ENCODE data around the gene GJC3. TPM values are rescaled to one million over a fixed set of nuclear protein-coding genes. Genes with fewer than 3 reads are reported as not detected.

Gene GJC3
- total RNA-seq, 1 donor from 2014 or later, result 0.28 TPM

DNA sequence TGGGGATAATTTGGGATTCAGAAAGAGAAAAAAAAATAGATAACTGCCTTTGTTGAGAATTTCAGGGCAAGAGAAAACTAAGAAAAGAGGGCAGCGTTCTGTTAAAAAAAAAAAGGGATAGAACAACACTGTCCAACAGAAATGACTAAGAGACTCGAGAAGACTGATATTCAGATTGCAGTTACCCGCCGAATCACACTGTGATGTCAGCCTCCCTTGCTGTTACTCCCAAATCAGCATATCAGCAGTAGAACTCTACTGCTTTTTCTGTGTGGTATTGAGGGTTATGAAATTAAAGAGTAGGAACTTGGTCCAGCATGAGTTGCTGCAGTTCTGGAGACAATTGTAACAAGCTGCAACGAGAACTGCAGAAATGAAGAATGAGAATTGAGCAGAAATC is 1.9 kb downstream of the GJC3 start:
- Mint-ChIP-seq H3K27me3 (ENCODE audit: low read depth) (peaks cover 54% of the 10 kb centered on the region), H3K36me3 (ENCODE audit: low read depth) (no peaks in the 10 kb centered on the region)

DNA sequence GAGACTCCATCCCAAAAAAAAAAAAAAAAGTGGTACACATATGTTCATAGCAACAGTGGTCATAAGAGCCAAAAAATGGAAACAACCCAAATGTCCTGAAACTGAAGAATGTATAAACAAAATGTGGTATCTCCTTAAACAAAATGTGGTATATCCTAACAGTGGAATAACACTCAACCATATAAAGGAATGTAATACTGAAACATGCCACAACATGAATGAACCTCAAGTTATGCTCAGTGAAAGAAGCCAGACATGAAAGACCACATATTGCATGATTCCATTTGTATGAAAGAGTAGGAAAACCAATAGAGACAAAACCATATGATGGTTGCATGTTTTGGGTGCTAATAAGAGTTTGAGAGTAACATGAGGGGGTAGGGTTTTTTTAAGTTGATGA is 3.1 kb downstream of the GJC3 start:
- Mint-ChIP-seq H3K4me1 (peaks cover 22% of the 10 kb centered on the region), H3K27ac (ENCODE audit: unreplicated experiment) (no peak overlapping the region), H3K9me3 (peaks cover 4% of the 10 kb centered on the region), H3K36me3 (ENCODE audit: low read depth) (peaks cover 9% of the 10 kb centered on the region), H3K27me3 (ENCODE audit: low read depth) (peaks cover 54% of the 10 kb centered on the region), H3K4me3 (no peak overlapping the region)
- TF ChIP-seq, protein P1, sequence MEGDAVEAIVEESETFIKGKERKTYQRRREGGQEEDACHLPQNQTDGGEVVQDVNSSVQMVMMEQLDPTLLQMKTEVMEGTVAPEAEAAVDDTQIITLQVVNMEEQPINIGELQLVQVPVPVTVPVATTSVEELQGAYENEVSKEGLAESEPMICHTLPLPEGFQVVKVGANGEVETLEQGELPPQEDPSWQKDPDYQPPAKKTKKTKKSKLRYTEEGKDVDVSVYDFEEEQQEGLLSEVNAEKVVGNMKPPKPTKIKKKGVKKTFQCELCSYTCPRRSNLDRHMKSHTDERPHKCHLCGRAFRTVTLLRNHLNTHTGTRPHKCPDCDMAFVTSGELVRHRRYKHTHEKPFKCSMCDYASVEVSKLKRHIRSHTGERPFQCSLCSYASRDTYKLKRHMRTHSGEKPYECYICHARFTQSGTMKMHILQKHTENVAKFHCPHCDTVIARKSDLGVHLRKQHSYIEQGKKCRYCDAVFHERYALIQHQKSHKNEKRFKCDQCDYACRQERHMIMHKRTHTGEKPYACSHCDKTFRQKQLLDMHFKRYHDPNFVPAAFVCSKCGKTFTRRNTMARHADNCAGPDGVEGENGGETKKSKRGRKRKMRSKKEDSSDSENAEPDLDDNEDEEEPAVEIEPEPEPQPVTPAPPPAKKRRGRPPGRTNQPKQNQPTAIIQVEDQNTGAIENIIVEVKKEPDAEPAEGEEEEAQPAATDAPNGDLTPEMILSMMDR (conservative IDR thresholded peaks at IDR 0.05), result no peak
- DNase-seq (ENCODE audit: low read depth, low spot score), result no peak

More for the DNA sequence above, 1.9 kb downstream of the GJC3 start:
- DNase-seq (ENCODE audit: low read depth, low spot score), result no peak
- TF ChIP-seq, protein P1 (conservative IDR thresholded peaks at IDR 0.05), result no peak
- Mint-ChIP-seq H3K27ac (ENCODE audit: unreplicated experiment) (no peak overlapping the region), H3K9me3 (no peaks in the 10 kb centered on the region), H3K4me3 (no peak overlapping the region), H3K4me1 (peaks cover 22% of the 10 kb centered on the region)

DNA sequence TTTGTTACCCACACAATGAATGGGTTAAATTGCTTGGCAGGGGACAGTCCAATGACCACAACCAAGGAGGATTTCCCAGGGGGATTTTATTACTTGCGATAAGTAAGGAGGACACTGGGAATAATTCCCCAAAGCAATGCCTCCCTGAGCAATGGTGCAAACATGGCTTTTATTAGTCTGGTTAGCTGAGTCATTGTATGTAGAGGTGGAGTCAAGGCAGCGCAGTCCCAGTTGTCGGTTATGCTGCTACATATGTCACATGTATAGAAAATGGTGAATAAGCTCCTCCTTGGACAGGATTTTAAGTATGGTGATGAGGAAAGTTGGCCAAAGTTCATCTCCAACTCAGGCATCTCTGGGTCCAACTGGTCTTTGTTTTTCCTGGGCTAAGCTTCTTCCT is 6.2 kb downstream of the GJC3 start:
- DNase-seq (ENCODE audit: low read depth, low spot score), result no peak
- no peak overlapping the region for H3K4me3 Mint-ChIP-seq
- TF ChIP-seq, protein P1 (conservative IDR thresholded peaks at IDR 0.05), result no peak
- no peak overlapping the region for H3K27ac Mint-ChIP-seq (ENCODE audit: unreplicated experiment)
- peaks cover 10% of the 10 kb centered on the region for H3K4me1 Mint-ChIP-seq
- H3K9me3 Mint-ChIP-seq, result peaks cover 13% of the 10 kb centered on the region
- peaks cover 35% of the 10 kb centered on the region for H3K27me3 Mint-ChIP-seq (ENCODE audit: low read depth)
- peaks cover 15% of the 10 kb centered on the region for H3K36me3 Mint-ChIP-seq (ENCODE audit: low read depth)

DNA sequence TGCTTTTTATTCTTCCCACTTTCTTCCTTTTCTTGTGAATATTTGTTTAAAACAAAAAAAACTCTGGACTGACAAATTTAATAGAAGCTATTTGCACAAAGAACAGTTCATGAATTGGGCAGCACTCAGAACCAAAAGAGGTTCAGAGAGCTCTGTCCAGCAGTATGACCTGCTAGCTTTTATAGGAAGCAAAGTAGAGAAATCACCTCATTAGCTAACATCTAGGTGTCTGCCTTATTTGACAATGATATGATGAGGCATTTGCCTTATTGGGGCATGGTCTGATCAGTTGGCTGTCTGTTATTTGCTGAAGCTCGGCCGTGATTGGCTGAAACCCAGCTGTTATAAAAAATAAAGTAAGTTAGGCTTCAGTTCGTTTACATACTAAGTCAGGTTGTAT is 9.3 kb downstream of the GJC3 start:
- H3K4me3 Mint-ChIP-seq, result peak overlapping the region; percentile 93
- H3K4me1 Mint-ChIP-seq, result peaks cover 12% of the 10 kb centered on the region
- H3K27me3 Mint-ChIP-seq (ENCODE audit: low read depth), result peaks cover 20% of the 10 kb centered on the region
- H3K9me3 Mint-ChIP-seq, result peaks cover 13% of the 10 kb centered on the region
- peak overlapping the region; percentile 59 for H3K27ac Mint-ChIP-seq (ENCODE audit: unreplicated experiment)
- TF ChIP-seq, protein P1 (conservative IDR thresholded peaks at IDR 0.05), result no peak
- no peak for DNase-seq (ENCODE audit: low read depth, low spot score)
- peaks cover 15% of the 10 kb centered on the region for H3K36me3 Mint-ChIP-seq (ENCODE audit: low read depth)

DNA sequence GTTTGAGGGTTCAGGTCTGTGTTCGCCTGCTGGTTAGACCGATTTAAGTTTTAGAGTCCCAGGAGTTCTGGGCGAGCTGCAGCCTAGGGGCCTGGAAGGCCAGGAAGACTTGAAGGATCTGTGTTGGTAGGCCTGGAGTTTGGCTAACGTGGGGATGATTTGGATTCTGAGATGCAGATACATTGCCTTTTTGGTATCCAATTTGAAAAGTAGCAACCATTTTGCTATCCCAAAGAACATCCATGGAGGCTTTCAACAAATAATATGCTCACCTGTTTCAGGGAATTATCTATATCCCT is 9.7 kb downstream of the GJC3 start:
- peak overlapping the region; percentile 93 for H3K4me3 Mint-ChIP-seq
- peaks cover 12% of the 10 kb centered on the region for H3K4me1 Mint-ChIP-seq
- peaks cover 13% of the 10 kb centered on the region for H3K9me3 Mint-ChIP-seq
- peak overlapping the region; percentile 59 for H3K27ac Mint-ChIP-seq (ENCODE audit: unreplicated experiment)
- H3K36me3 Mint-ChIP-seq (ENCODE audit: low read depth), result peaks cover 15% of the 10 kb centered on the region
- no peak for DNase-seq (ENCODE audit: low read depth, low spot score)
- TF ChIP-seq, protein P1 (conservative IDR thresholded peaks at IDR 0.05), result no peak
- peaks cover 19% of the 10 kb centered on the region for H3K27me3 Mint-ChIP-seq (ENCODE audit: low read depth)
